Measurements from ENCODE around the gene MCC.

Gene MCC

DNA sequence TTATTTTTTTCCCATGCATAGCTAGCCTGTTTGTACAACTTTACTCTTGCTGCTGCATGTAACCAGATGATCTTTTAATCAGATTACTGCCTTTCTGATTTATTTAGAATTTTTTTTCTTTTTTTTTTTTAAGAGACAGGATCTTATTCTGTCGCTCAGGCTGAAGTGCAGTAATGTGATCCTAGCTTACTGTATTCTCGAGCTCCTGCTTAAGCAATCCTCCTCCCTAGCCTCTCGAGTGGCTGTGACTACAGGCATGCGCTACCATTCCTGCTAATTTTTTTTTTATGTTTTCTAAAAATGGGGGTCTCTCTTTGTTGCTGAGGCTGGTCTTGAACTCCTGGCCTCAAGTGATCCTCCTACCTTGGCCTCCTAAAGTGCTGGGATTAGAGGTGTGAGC lies 502.0 kb downstream of the MCC start:
- Histone ChIP-seq H3K9me3 (ENCODE audit: insufficient read depth, low read length) (no peaks in the 10 kb centered on the region), H3K27ac (ENCODE audit: low read depth, low read length) (no peak overlapping the region), H3K79me2 (ENCODE audit: insufficient read depth, low read length) (peaks cover 97% of the 10 kb centered on the region), H3K4me3 (ENCODE audit: insufficient read depth, low read length, poor library complexity, severe bottlenecking) (no peak overlapping the region), H3K9ac (ENCODE audit: low read length) (no peak overlapping the region), H3F3A (ENCODE audit: insufficient read depth) (peaks cover 2% of the 10 kb centered on the region), H3K27me3 (ENCODE audit: low read length) (no peaks in the 10 kb centered on the region), H2AFZ (ENCODE audit: low read depth, low read length, severe bottlenecking) (no peak overlapping the region), H4K20me1 (ENCODE audit: low read depth, low read length) (peaks cover 21% of the 10 kb centered on the region), H3K9me2 (replicated peaks; ENCODE audit: insufficient read depth, low read length) (no peaks in the 10 kb centered on the region), H3K4me2 (ENCODE audit: low read depth, low read length, poor library complexity, severe bottlenecking) (no peak overlapping the region), H3K36me3 (ENCODE audit: low read length) (peaks cover 13% of the 10 kb centered on the region; the same call in 1 of the 2 replicates)
- no peak for TF ChIP-seq EZH2phosphoT487 (conservative IDR thresholded peaks at IDR 0.05; ENCODE audit: low read length)
- TF ChIP-seq, protein P1, sequence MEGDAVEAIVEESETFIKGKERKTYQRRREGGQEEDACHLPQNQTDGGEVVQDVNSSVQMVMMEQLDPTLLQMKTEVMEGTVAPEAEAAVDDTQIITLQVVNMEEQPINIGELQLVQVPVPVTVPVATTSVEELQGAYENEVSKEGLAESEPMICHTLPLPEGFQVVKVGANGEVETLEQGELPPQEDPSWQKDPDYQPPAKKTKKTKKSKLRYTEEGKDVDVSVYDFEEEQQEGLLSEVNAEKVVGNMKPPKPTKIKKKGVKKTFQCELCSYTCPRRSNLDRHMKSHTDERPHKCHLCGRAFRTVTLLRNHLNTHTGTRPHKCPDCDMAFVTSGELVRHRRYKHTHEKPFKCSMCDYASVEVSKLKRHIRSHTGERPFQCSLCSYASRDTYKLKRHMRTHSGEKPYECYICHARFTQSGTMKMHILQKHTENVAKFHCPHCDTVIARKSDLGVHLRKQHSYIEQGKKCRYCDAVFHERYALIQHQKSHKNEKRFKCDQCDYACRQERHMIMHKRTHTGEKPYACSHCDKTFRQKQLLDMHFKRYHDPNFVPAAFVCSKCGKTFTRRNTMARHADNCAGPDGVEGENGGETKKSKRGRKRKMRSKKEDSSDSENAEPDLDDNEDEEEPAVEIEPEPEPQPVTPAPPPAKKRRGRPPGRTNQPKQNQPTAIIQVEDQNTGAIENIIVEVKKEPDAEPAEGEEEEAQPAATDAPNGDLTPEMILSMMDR (IDR thresholded peaks at IDR 0.05; ENCODE audit: insufficient read depth, low read length, poor library complexity, severe bottlenecking): no peak

- Histone ChIP-seq H3K9me2 (replicated peaks; ENCODE audit: insufficient read depth, low read length) (no peaks in the 10 kb centered on the region), H3K36me3 (ENCODE audit: low read length) (peaks cover 16% of the 10 kb centered on the region; the same call in 1 of the 2 replicates), H3K9me3 (ENCODE audit: insufficient read depth, low read length) (no peaks in the 10 kb centered on the region), H3K79me2 (ENCODE audit: insufficient read depth, low read length) (peaks cover 97% of the 10 kb centered on the region), H3K27me3 (ENCODE audit: low read length) (no peaks in the 10 kb centered on the region), H3K4me2 (ENCODE audit: low read depth, low read length, poor library complexity, severe bottlenecking) (no peak overlapping the region), H3K4me3 (ENCODE audit: insufficient read depth, low read length, poor library complexity, severe bottlenecking) (no peak overlapping the region), H2AFZ (ENCODE audit: low read depth, low read length, severe bottlenecking) (no peak overlapping the region), H3K9ac (ENCODE audit: low read length) (no peak overlapping the region), H3K27ac (ENCODE audit: low read depth, low read length) (no peak overlapping the region), H4K20me1 (ENCODE audit: low read depth, low read length) (peaks cover 29% of the 10 kb centered on the region; the same call in 1 of the 2 replicates), H3F3A (ENCODE audit: insufficient read depth) (peaks cover 3% of the 10 kb centered on the region; the same call in 1 of the 2 replicates)
- TF ChIP-seq, protein P1 (IDR thresholded peaks at IDR 0.05; ENCODE audit: insufficient read depth, low read length, poor library complexity, severe bottlenecking): no peak
- TF ChIP-seq EZH2phosphoT487 (conservative IDR thresholded peaks at IDR 0.05; ENCODE audit: low read length): no peak
These were observed 504.9 kb downstream of the MCC start for GRCh38 chr5:112983363-112983762.

GRCh38 chr5:112979723-112980122 lies 508.5 kb downstream of the MCC start:
- H3K79me2 ChIP-seq (ENCODE audit: insufficient read depth, low read length): peaks cover 78% of the 10 kb centered on the region
- H3K4me3 ChIP-seq (ENCODE audit: insufficient read depth, low read length, poor library complexity, severe bottlenecking): no peak overlapping the region
- no peak overlapping the region for H3K27ac ChIP-seq (ENCODE audit: low read depth, low read length)
- H3K4me2 ChIP-seq (ENCODE audit: low read depth, low read length, poor library complexity, severe bottlenecking): peak overlapping the region; percentile 72
- 0 out of 2 replicates have a peak, but pooled peaks cover 8% of the 10 kb centered on the region for H3K36me3 ChIP-seq (ENCODE audit: low read length)
- no peaks in the 10 kb centered on the region for H3K9me2 ChIP-seq (replicated peaks; ENCODE audit: insufficient read depth, low read length)
- H3K27me3 ChIP-seq (ENCODE audit: low read length): no peaks in the 10 kb centered on the region
- H3K9me3 ChIP-seq (ENCODE audit: insufficient read depth, low read length): no peaks in the 10 kb centered on the region
- TF ChIP-seq, protein P1 (IDR thresholded peaks at IDR 0.05; ENCODE audit: insufficient read depth, low read length, poor library complexity, severe bottlenecking): no peak
- TF ChIP-seq EZH2phosphoT487 (conservative IDR thresholded peaks at IDR 0.05; ENCODE audit: low read length): no peak
- H2AFZ ChIP-seq (ENCODE audit: low read depth, low read length, severe bottlenecking): no peak overlapping the region
- 0 out of 2 replicates have a peak, but pooled peaks cover 4% of the 10 kb centered on the region for H3F3A ChIP-seq (ENCODE audit: insufficient read depth)
- H4K20me1 ChIP-seq (ENCODE audit: low read depth, low read length): peaks cover 28% of the 10 kb centered on the region; the same call in 1 of the 2 replicates
- peak overlapping the region; percentile 12 for H3K9ac ChIP-seq (ENCODE audit: low read length)
